Motor neuron (in vitro differentiated cells): ENCODE data around the gene GPRIN1. TPM values are rescaled to one million over a fixed set of nuclear protein-coding genes. Genes with fewer than 3 reads are reported as not detected.

ENCODE experiments used
- ATAC-seq, 8 experiments: fragments of 200-7000 bp; cut with Tn5 transposase; replicated peaks in 6 of 8; 2 replicates each; pipeline ENCODE4 v1.8.0; 2021; ENCODE audit warnings: mild to moderate bottlenecking in 8 of 8, moderate library complexity in 8 of 8
- H3K27ac ChIP-seq, 2 donors: fragments of 250-450 bp; sonication (Bioruptor Pico); 2 replicates each; pipeline ENCODE4 v1.9.0; 2021; ENCODE audit warnings: antibody characterized with exemption in 2 of 2, mild to moderate bottlenecking in 2 of 2, moderate library complexity in 1 of 2
- H3K4me1 ChIP-seq, 2 donors: fragments of 250-450 bp; sonication (Bioruptor Pico); replicated peaks in 1 of 2; 2 replicates each; pipeline ENCODE4 v1.6.1; 2021; ENCODE audit warnings: antibody characterized with exemption in 2 of 2, mild to moderate bottlenecking in 2 of 2, moderate library complexity in 1 of 2
- H3K4me3 ChIP-seq, 5 donors: fragments of 250-450 bp; sonication (Bioruptor Pico); 2 replicates each; pipeline ENCODE4 v1.9.0; 2021; ENCODE audit warnings: antibody characterized with exemption in 5 of 5, mild to moderate bottlenecking in 5 of 5, moderate library complexity in 4 of 5
- WGBS, 10 experiments: fragments of 450-650 bp; shearing (Covaris generic); methylation state at CpG; one replicate each; pipeline ENCODE4 v1.0.0; 2022; 5-methylcytosine and 5-hydroxymethylcytosine counted together
- in situ Hi-C, 9 experiments: fragments of 400-800 bp; cut with MboI; loops; one replicate each; pipeline ENCODE4 v1.15.0; 2021; ENCODE audit warnings: low sequenced_read_pairs in 9 of 9, low pct_unique_long_range_greater_than_20kb in 2 of 9; ENCODE audit not compliant: unreplicated experiment in 9 of 9
- total RNA-seq, 8 experiments: library from RNA; unstranded; fragments of 300-600 nt; gene quantifications; 2 replicates each; pipeline versions ENCODE4 v1.2.3 to v1.2.4, GENCODE V29; 2022

The GPRIN1 gene
- total RNA-seq, 8 experiments from 2014 or later: 1.1 to 39.6 (median 29.2) TPM

- WGBS, 10 experiments: 13 to 90% (median 80%) methylated on average over 2 to 14 of the region's 15 CpGs; no CpG with 5 or more reads in 4 of the 10 experiments
- Histone ChIP-seq H3K4me3 (peak overlapping the region; percentile 43 to 59 (median 49)), H3K4me1 (peaks cover 10 to 14% of the 10 kb centered on the region in 2 donors), H3K27ac (no peak overlapping the region)
- ATAC-seq: no peak
- in situ Hi-C loops: loop anchor here in 1 of 9 experiments (25.0 kb wide), 1 partner anchor 911 kb away; no protein-coding TSS in a partner anchor
Observed at GRCh38 chr5:176648474-176649194, 38.7 kb upstream of the GPRIN1 start.

- WGBS, 10 experiments: 0 to 52% (median 0%) methylated on average over 1 to 2 of the region's 20 CpGs; no CpG with 5 or more reads in 6 of the 10 experiments
- ATAC-seq: peak in 3 of 8 experiments; percentile 5 to 15 (median 5)
- H3K27ac ChIP-seq: no peak overlapping the region
- peak overlapping the region; percentile 43 to 59 (median 49) for H3K4me3 ChIP-seq
- in situ Hi-C loops: loop anchor here in 1 of 9 experiments (25.0 kb wide), 1 partner anchor 911 kb away; no protein-coding TSS in a partner anchor
- peaks cover 10 to 14% of the 10 kb centered on the region in 2 donors for H3K4me1 ChIP-seq
Observed at GRCh38 chr5:176647843-176648473, 38.0 kb upstream of the GPRIN1 start.

GRCh38 chr5:176647030-176647842 lies 37.3 kb upstream of the GPRIN1 start, which contains the start of gene TSPAN17:
Gene TSPAN17 (plus strand): TSS chr5:176647484. CDS start chr5:176647616, 132 bp downstream.
- H3K4me1 ChIP-seq: peaks cover 10 to 14% of the 10 kb centered on the region in 2 donors
- ATAC-seq: peak; percentile 84 to 94 (median 92)
- 0 to 1% methylated on average over 1 to 12 of the region's 63 CpGs; no CpG with 5 or more reads in 8 of the 10 experiments for WGBS, 10 experiments
- in situ Hi-C loops: loop anchor here in 1 of 9 experiments (25.0 kb wide), 1 partner anchor 910 kb away; no protein-coding TSS in a partner anchor
- H3K27ac ChIP-seq: peak within 1 kb of the TSS; percentile 67 to 69
- peak within 1 kb of the TSS; percentile 43 to 59 (median 49) for H3K4me3 ChIP-seq

GRCh38 chr5:176646707-176647029 lies 36.7 kb upstream of the GPRIN1 start:
- 11 to 29% methylated on average over 4 to 6 of the region's 11 CpGs; no CpG with 5 or more reads in 8 of the 10 experiments for WGBS, 10 experiments
- ATAC-seq: peak in 1 of 8 experiments; percentile 0
- in situ Hi-C loops: loop anchor here in 1 of 9 experiments (25.0 kb wide), 1 partner anchor 909 kb away; no protein-coding TSS in a partner anchor
- Histone ChIP-seq H3K4me1 (peaks cover 10 to 14% of the 10 kb centered on the region in 2 donors), H3K27ac (peak overlapping the region; percentile 67 to 69), H3K4me3 (peak overlapping the region; percentile 17 to 59 (median 26))

- no peak overlapping the region for H3K27ac ChIP-seq
- 62 to 100% (median 100%) methylated on average over 1 to 3 of the region's 7 CpGs; no CpG with 5 or more reads in 6 of the 10 experiments for WGBS, 10 experiments
- H3K4me3 ChIP-seq: no peak overlapping the region
Observed at GRCh38 chr5:176646049-176646706, 36.2 kb upstream of the GPRIN1 start.

GRCh38 chr5:176644878-176645670 lies 35.1 kb upstream of the GPRIN1 start:
- 40 to 100% (median 80%) methylated on average over 1 to 12 of the region's 22 CpGs; no CpG with 5 or more reads in 3 of the 10 experiments for WGBS, 10 experiments
- H3K4me3 ChIP-seq: no peak overlapping the region
- no peak overlapping the region for H3K27ac ChIP-seq
- in situ Hi-C loops: loop anchor here in 1 of 9 experiments (25.0 kb wide), 1 partner anchor 908 kb away; no protein-coding TSS in a partner anchor
- no peak for ATAC-seq
- peaks cover 10 to 14% of the 10 kb centered on the region in 2 donors for H3K4me1 ChIP-seq

More at GRCh38 chr5:176646049-176646706, 36.2 kb upstream of the GPRIN1 start:
- ATAC-seq: no peak
- in situ Hi-C loops: loop anchor here in 1 of 9 experiments (25.0 kb wide), 1 partner anchor 909 kb away; no protein-coding TSS in a partner anchor
- peaks cover 10 to 14% of the 10 kb centered on the region in 2 donors for H3K4me1 ChIP-seq

- 60 to 63% (median 60%) methylated on average over 1 to 3 of the region's 9 CpGs; no CpG with 5 or more reads in 7 of the 10 experiments for WGBS, 10 experiments
- Histone ChIP-seq H3K27ac (no peak overlapping the region), H3K4me1 (peaks cover 10 to 14% of the 10 kb centered on the region in 2 donors), H3K4me3 (no peak overlapping the region)
- in situ Hi-C loops: loop anchor here in 1 of 9 experiments (25.0 kb wide), 1 partner anchor 907 kb away; no protein-coding TSS in a partner anchor
- ATAC-seq: no peak
Observed at GRCh38 chr5:176644294-176644693, 34.3 kb upstream of the GPRIN1 start.

- no peak overlapping the region for H3K4me3 ChIP-seq
- H3K27ac ChIP-seq: no peak overlapping the region
- no peak for ATAC-seq
- 20 to 100% (median 90%) methylated on average over 1 to 2 of the region's 11 CpGs; no CpG with 5 or more reads in 3 of the 10 experiments for WGBS, 10 experiments
- in situ Hi-C loops: loop anchor here in 1 of 9 experiments (25.0 kb wide), 1 partner anchor 906 kb away; no protein-coding TSS in a partner anchor
- H3K4me1 ChIP-seq: peaks cover 10 to 11% of the 10 kb centered on the region in 2 donors
Observed at GRCh38 chr5:176643491-176644219, 33.7 kb upstream of the GPRIN1 start.

- 60 to 80% methylated on average over 1 to 6 of the region's 15 CpGs; no CpG with 5 or more reads in 8 of the 10 experiments for WGBS, 10 experiments
- no peak overlapping the region for H3K27ac ChIP-seq
- H3K4me3 ChIP-seq: no peak overlapping the region
- no peak for ATAC-seq
- peaks cover 5% of the 10 kb centered on the region in 2 donors for H3K4me1 ChIP-seq
- in situ Hi-C loops: loop anchor here in 1 of 9 experiments (25.0 kb wide), 1 partner anchor 906 kb away; no protein-coding TSS in a partner anchor
Observed at GRCh38 chr5:176642675-176643490, 32.9 kb upstream of the GPRIN1 start.

GRCh38 chr5:176640616-176641015 lies 30.7 kb upstream of the GPRIN1 start:
- ATAC-seq: no peak
- in situ Hi-C loops: loop anchor here in 1 of 9 experiments (25.0 kb wide), 1 partner anchor 903 kb away; no protein-coding TSS in a partner anchor
- Histone ChIP-seq H3K4me1 (no peaks in the 10 kb centered on the region), H3K4me3 (no peak overlapping the region), H3K27ac (no peak overlapping the region)
- 17 to 74% (median 39%) methylated on average over 1 to 3 of the region's 4 CpGs; no CpG with 5 or more reads in 2 of the 10 experiments for WGBS, 10 experiments
